Endothelial cell of umbilical vein (primary cell): Measurements from ENCODE around the gene TAF3. TPM values are rescaled to one million over a fixed set of nuclear protein-coding genes. Genes with fewer than 3 reads are reported as not detected.

ENCODE experiments used
- BruUV-seq: library from RNA; stranded (reverse); fragments of 400-500 nt; replicated peaks from 2 replicates; lab custom pipeline; 2021; lab: Mats Ljungman, UMichigan
- CTCF ChIA-PET: fragments of 300-600, 350-600 bp; sonication (Branson Sonifier 250); formaldehyde crosslinking; loops from one replicate; lab custom pipeline; 2021; ENCODE audit warnings: antibody characterized with exemption, inconsistent platforms; lab: Charles Lee
- POLR2A ChIA-PET: fragments of 300-600, 350-600 bp; sonication (Branson Sonifier 250); formaldehyde crosslinking; loops from one replicate; lab custom pipeline; 2021; ENCODE audit warnings: antibody characterized with exemption, inconsistent platforms; lab: Charles Lee
- DNase-seq: peaks from one replicate; pipeline ENCODE4 v3.0.0-alpha.2; 2011; ENCODE audit warnings: low read depth, low spot score
- FAIRE-seq: peaks from 2 replicates; lab custom pipeline; 2011; peaks lifted over from hg19 to GRCh38; lab: Jason Lieb, UNC
- H2AFZ ChIP-seq: 2 replicates; pipeline ENCODE4 v1.6.0; 2012; ENCODE audit warnings: low read depth, low read length, control low read depth, inconsistent platforms
- H3K27ac ChIP-seq: 2 replicates; pipeline ENCODE4 v1.5.1; 2011; ENCODE audit warnings: low read depth, mild to moderate bottlenecking, control low read depth, low read length, moderate library complexity; ENCODE audit not compliant: insufficient read depth
- H3K27me3 ChIP-seq, 2 experiments: 2 replicates each; pipeline versions ENCODE4 v1.6.0 to v1.6.1; 2011; ENCODE audit warnings: low read length in 2 of 2, mixed read lengths in 1 of 2; ENCODE audit not compliant: control insufficient read depth in 2 of 2, insufficient read depth in 2 of 2
- H3K36me3 ChIP-seq, 2 experiments: 2 replicates in 1 of 2; 3 replicates in 1 of 2; pipeline ENCODE4 v1.5.1; 2011; ENCODE audit warnings: low read length in 2 of 2, mild to moderate bottlenecking in 1 of 2, moderate library complexity in 1 of 2; ENCODE audit not compliant: control insufficient read depth in 2 of 2, insufficient read depth in 2 of 2; ENCODE audit errors: extremely low read depth in 1 of 2
- H3K4me1 ChIP-seq: 3 replicates; pipeline ENCODE4 v1.5.1; 2011; ENCODE audit warnings: mild to moderate bottlenecking, low read length; ENCODE audit not compliant: control insufficient read depth, insufficient read depth; ENCODE audit errors: extremely low read depth
- H3K4me2 ChIP-seq: 2 replicates; pipeline ENCODE4 v1.6.1; 2011; ENCODE audit warnings: low read length, control low read depth, mixed read lengths; ENCODE audit not compliant: insufficient read depth
- H3K4me3 ChIP-seq, 3 experiments: fragments of 200-600 bp in 1 of 3; sonication (generic), shearing (Covaris generic) in 1 of 3; replicated peaks in 1 of 3; 2 replicates each; pipeline ENCODE4 v1.5.1; 2011 to 2016; ENCODE audit warnings: control low read depth in 3 of 3, low read length in 3 of 3, mild to moderate bottlenecking in 2 of 3, inconsistent platforms in 1 of 3, low read depth in 1 of 3, moderate library complexity in 1 of 3; ENCODE audit not compliant: insufficient read depth in 1 of 3
- H3K79me2 ChIP-seq: 2 replicates; pipeline ENCODE4 v1.6.0; 2012; ENCODE audit warnings: low read length, inconsistent platforms; ENCODE audit not compliant: control insufficient read depth, insufficient read depth
- H3K9ac ChIP-seq: replicated peaks from 2 replicates; pipeline ENCODE3; 2011; ENCODE audit warnings: low read length, control low read depth; ENCODE audit not compliant: insufficient read depth; ENCODE audit errors: extremely low read depth
- H3K9me1 ChIP-seq: replicated peaks from 3 replicates; pipeline ENCODE4 v1.6.0; 2011; ENCODE audit warnings: mild to moderate bottlenecking, low read length; ENCODE audit not compliant: control insufficient read depth, insufficient read depth; ENCODE audit errors: extremely low read depth
- H3K9me3 ChIP-seq: replicated peaks from 2 replicates; pipeline ENCODE4 v1.5.1; 2012; ENCODE audit warnings: low read length, inconsistent platforms; ENCODE audit not compliant: control insufficient read depth, insufficient read depth
- H4K20me1 ChIP-seq: replicated peaks from 2 replicates; pipeline ENCODE3; 2011; ENCODE audit warnings: mild to moderate bottlenecking, low read length; ENCODE audit not compliant: control insufficient read depth, insufficient read depth; ENCODE audit errors: extremely low read depth
- CTCF ChIP-seq, 2 donors: IDR thresholded peaks; 1 replicate in 1 of 2; 2 replicates in 1 of 2; pipeline ENCODE4 v1.5.1; 2011; ENCODE audit warnings: low read length in 2 of 2, mild to moderate bottlenecking in 2 of 2, moderate library complexity in 2 of 2, control low read depth in 1 of 2, inconsistent platforms in 1 of 2, low read depth in 1 of 2; ENCODE audit not compliant: insufficient read depth in 1 of 2; ENCODE audit errors: extremely low read depth in 1 of 2
- EZH2 ChIP-seq: IDR thresholded peaks from 2 replicates; pipeline ENCODE4 v1.6.1; 2012; ENCODE audit warnings: borderline replicate concordance, low read depth, mild to moderate bottlenecking, moderate library complexity, low read length, inconsistent platforms; ENCODE audit not compliant: severe bottlenecking
- FOS ChIP-seq: IDR thresholded peaks from 2 replicates; pipeline ENCODE4 v1.6.1; 2011; ENCODE audit warnings: mild to moderate bottlenecking, low read length, moderate library complexity, borderline replicate concordance; ENCODE audit not compliant: insufficient read depth
- GATA2 ChIP-seq: IDR thresholded peaks from 2 replicates; pipeline ENCODE4 v1.7.0; 2011; ENCODE audit warnings: low read depth, mild to moderate bottlenecking, moderate library complexity, mixed read lengths, low read length; ENCODE audit not compliant: insufficient read length, insufficient read depth
- JUN ChIP-seq: IDR thresholded peaks from 2 replicates; pipeline ENCODE4 v1.6.1; 2011; ENCODE audit warnings: borderline replicate concordance, low read depth; ENCODE audit not compliant: insufficient read length, insufficient read depth
- MAX ChIP-seq: IDR thresholded peaks from 2 replicates; pipeline ENCODE4 v1.6.1; 2011; ENCODE audit not compliant: insufficient read depth, insufficient read length
- MYC ChIP-seq: IDR thresholded peaks from one replicate; pipeline ENCODE4 v1.6.1; 2011; ENCODE audit warnings: mild to moderate bottlenecking, low read depth, low read length
- POLR2A ChIP-seq: IDR thresholded peaks from 2 replicates; pipeline ENCODE4 v1.6.1; 2012; ENCODE audit warnings: low read depth, mild to moderate bottlenecking, control low read depth, low read length
- POLR2AphosphoS5 ChIP-seq: IDR thresholded peaks from 2 replicates; pipeline ENCODE4 v1.6.1; 2012; ENCODE audit warnings: low read depth, mild to moderate bottlenecking, control low read depth, low read length, moderate library complexity; ENCODE audit not compliant: insufficient read depth
- dilution Hi-C: fragments of 300-500 bp; cut with MboI; formaldehyde crosslinking; loops from one replicate; pipeline ENCODE4 v1.15.0; 2019; ENCODE audit warnings: low sequenced_read_pairs; ENCODE audit not compliant: extremely low pct_ligation_motif_present
- intact Hi-C: fragments of 100-400 bp; cut with micrococcal nuclease; formaldehyde crosslinking; loops from one replicate; pipeline ENCODE4 v1.10.0; 2022
- polyA plus RNA-seq, 4 experiments: library from polyadenylated mRNA; depleted of rRNA in 3 of 4; stranded (reverse) in 3 of 4; unstranded in 1 of 4; fragments of >200 nt; gene quantifications; 2 replicates each; pipeline versions ENCODE4 v1.2.1 to v1.2.3, GENCODE V29; 2011 to 2012; ENCODE audit warnings: missing spikeins in 1 of 4
- total RNA-seq: library from RNA; stranded (reverse); gene quantifications from 2 replicates; pipeline ENCODE4 v1.2.3, GENCODE V29; 2021

TAF3 gene
- total and polyA plus RNA-seq, 2 donors (not counting 3 experiments of a cell fraction or from before 2014, with no cell fraction given): 2.4 to 10.5 TPM

- DNase-seq (no peak), FAIRE-seq (no peak)
- no peaks in the 10 kb centered on the region for H3K36me3 ChIP-seq
- H3K9me3 ChIP-seq: no peaks in the 10 kb centered on the region
- H3K4me1 ChIP-seq: peaks cover 13% of the 10 kb centered on the region
- ChIA-PET CTCF (interaction anchor here (1.1 kb wide), 1 partner anchor 80 kb away, joined by 3 read pairs; no protein-coding TSS in a partner anchor), POLR2A (no interaction called here)
- no peak overlapping the region for H2AFZ ChIP-seq
- H3K9ac ChIP-seq: no peak overlapping the region
- peaks cover 6% of the 10 kb centered on the region for H3K79me2 ChIP-seq
- BruUV-seq: no TSS peak
- H3K9me1 ChIP-seq: no peaks in the 10 kb centered on the region
- dilution Hi-C loops: no loop called here
- H4K20me1 ChIP-seq: no peaks in the 10 kb centered on the region
- no peaks in the 10 kb centered on the region for H3K27me3 ChIP-seq
- TF ChIP-seq MYC (no peak), MAX (no peak), FOS (no peak), GATA2 (no peak), POLR2AphosphoS5 (no peak), JUN (no peak), CTCF (IDR thresholded peaks at IDR 0.05; ENCODE audit: extremely low read depth in 1 of 2, insufficient read depth in 1 of 2, low read depth in 1 of 2, low read length in 2 of 2) (no peak), POLR2A (no peak), EZH2 (no peak)
- intact Hi-C loops: no loop called here
- no peak overlapping the region for H3K4me2 ChIP-seq
- H3K4me3 ChIP-seq: no peak overlapping the region
- H3K27ac ChIP-seq: no peak overlapping the region
Observed at GRCh38 chr10:7892146-7892545, 73.8 kb downstream of the TAF3 start.
